BJ (cell line): ENCODE results near the gene ZFP62. TPM values are rescaled to one million over a fixed set of nuclear protein-coding genes. Genes with fewer than 3 reads are reported as not detected.

Experiments used
- CTCF ChIA-PET: fragments of 350-600 bp; formaldehyde crosslinking; extraction: SDS; loops from one replicate; lab custom pipeline; 2021; ENCODE audit warnings: antibody characterized with exemption, inconsistent platforms; lab: Yijun Ruan, JAX
- POLR2A ChIA-PET: fragments of 300-600 bp; sonication (Branson Sonifier 250); formaldehyde crosslinking; extraction: SDS; loops from one replicate; lab custom pipeline; 2021; ENCODE audit warnings: antibody characterized with exemption; lab: Charles Lee
- DNase-seq: peaks from one replicate; pipeline ENCODE4 v3.0.0-alpha.2; 2011; ENCODE audit warnings: low read depth
- H3K27me3 ChIP-seq: 2 replicates; pipeline ENCODE4 v1.6.0; 2011; ENCODE audit warnings: low read length; ENCODE audit not compliant: control insufficient read depth, insufficient read depth
- H3K36me3 ChIP-seq: 2 replicates; pipeline ENCODE4 v1.5.1; 2011; ENCODE audit warnings: low read length; ENCODE audit not compliant: control insufficient read depth, insufficient read depth
- H3K4me3 ChIP-seq: 2 replicates; pipeline ENCODE4 v1.5.1; 2011; ENCODE audit warnings: low read depth, mild to moderate bottlenecking, control low read depth, low read length
- CTCF ChIP-seq: IDR thresholded peaks from 2 replicates; pipeline ENCODE4 v1.5.1; 2011; ENCODE audit warnings: low read depth, mild to moderate bottlenecking, control low read depth, inconsistent platforms, low read length, moderate library complexity; ENCODE audit not compliant: insufficient read depth
- polyA plus RNA-seq: library from polyadenylated mRNA; depleted of rRNA; stranded (reverse); fragments of >200 nt; gene quantifications from 2 replicates; pipeline ENCODE4 v1.2.3, GENCODE V29; 2011

Gene ZFP62
- polyA plus RNA-seq, 1 experiment, result 5.4 TPM

- POLR2A ChIA-PET, result no interaction called here
- no peaks in the 10 kb centered on the region for H3K27me3 ChIP-seq
- H3K36me3 ChIP-seq, result no peaks in the 10 kb centered on the region
- no peak overlapping the region for H3K4me3 ChIP-seq
- no peak for TF ChIP-seq CTCF
- CTCF ChIA-PET, result interaction anchor here (1.1 kb wide), 1 partner anchor 11 kb away, joined by 3 read pairs; no protein-coding TSS in a partner anchor
- DNase-seq, result no peak
Observed at GRCh38 chr5:180818677-180819341, 42.3 kb downstream of the ZFP62 start.

- no peak overlapping the region for H3K4me3 ChIP-seq
- no peaks in the 10 kb centered on the region for H3K36me3 ChIP-seq
- ChIA-PET CTCF (interaction anchor here (1.1 to 1.8 kb wide), 2 partner anchors 10 to 16 kb away, joined by 3 to 5 read pairs; no protein-coding TSS in a partner anchor), POLR2A (no interaction called here)
- H3K27me3 ChIP-seq, result no peaks in the 10 kb centered on the region
- no peak for DNase-seq
- TF ChIP-seq CTCF, result no peak
Observed at GRCh38 chr5:180817893-180818674, 43.0 kb downstream of the ZFP62 start.

- Histone ChIP-seq H3K27me3 (no peaks in the 10 kb centered on the region), H3K4me3 (no peak overlapping the region), H3K36me3 (no peaks in the 10 kb centered on the region)
- CTCF ChIA-PET, result interaction anchor here (0.8 to 1.8 kb wide), 2 partner anchors 10 to 15 kb away, joined by 3 to 5 read pairs; no protein-coding TSS in a partner anchor
- TF ChIP-seq CTCF, result no peak
- POLR2A ChIA-PET, result interaction anchor here (0.6 kb wide), 1 partner anchor 15 kb away, joined by 3 read pairs; the partner anchor contains the start of gene MGAT1
- DNase-seq, result no peak
Observed at GRCh38 chr5:180816608-180817534, 44.2 kb downstream of the ZFP62 start.

GRCh38 chr5:180815293-180815917 is 45.7 kb downstream of the ZFP62 start:
- Histone ChIP-seq H3K4me3 (no peak overlapping the region), H3K36me3 (no peaks in the 10 kb centered on the region), H3K27me3 (no peaks in the 10 kb centered on the region)
- ChIA-PET CTCF (interaction anchor here (0.7 kb wide), 1 partner anchor 15 kb away, joined by 3 read pairs; no protein-coding TSS in a partner anchor), POLR2A (no interaction called here)
- DNase-seq, result no peak
- no peak for TF ChIP-seq CTCF
